B cell (primary cell): ENCODE data around the gene HOXD9. TPM values are rescaled to one million over a fixed set of nuclear protein-coding genes. Genes with fewer than 3 reads are reported as not detected.

ENCODE experiments used
- ATAC-seq: fragments of 200-7000 bp; cut with Tn5 transposase; one replicate; pipeline ENCODE4 v1.10.0; 2021; ENCODE audit warnings: low read depth, mild to moderate bottlenecking, moderate number of reproducible peaks, moderate library complexity
- CTCF ChIA-PET: fragments of 350-600 bp; sonication (Branson Sonifier 250); formaldehyde crosslinking; loops from one replicate; lab custom pipeline; 2021; ENCODE audit warnings: antibody characterized with exemption, inconsistent platforms; lab: Charles Lee
- POLR2A ChIA-PET: fragments of 350-600 bp; sonication (Branson Sonifier 250); formaldehyde crosslinking; loops from one replicate; lab custom pipeline; 2021; ENCODE audit warnings: antibody characterized with exemption; lab: Charles Lee
- DNase-seq: peaks from one replicate; pipeline ENCODE4 v3.0.0; 2013
- H2AFZ ChIP-seq: 2 replicates; pipeline ENCODE4 v1.6.1; 2012; ENCODE audit warnings: mild to moderate bottlenecking, low read depth, low read length; ENCODE audit not compliant: insufficient read depth, poor library complexity, severe bottlenecking
- H3K27ac ChIP-seq, 2 donors: 1 replicate in 1 of 2; 2 replicates in 1 of 2; pipeline ENCODE4 v1.5.1; 2012 to 2013; ENCODE audit warnings: low read length in 2 of 2, mild to moderate bottlenecking in 2 of 2, moderate library complexity in 1 of 2
- H3K27me3 ChIP-seq, 4 experiments: fragments of 200-600 bp in 1 of 4; sonication (generic) in 1 of 4; replicated peaks in 1 of 4; 1 replicate in 2 of 4; 2 replicates in 2 of 4; pipeline versions ENCODE4 v1.6.1 to v1.7.0; 2013 to 2016; ENCODE audit warnings: low read length in 3 of 4, mild to moderate bottlenecking in 2 of 4, mixed read lengths in 1 of 4, moderate library complexity in 1 of 4; ENCODE audit not compliant: insufficient read depth in 4 of 4, control insufficient read depth in 3 of 4; ENCODE audit errors: control extremely low read depth in 1 of 4
- H3K36me3 ChIP-seq, 2 experiments: replicated peaks in 1 of 2; 1 replicate in 1 of 2; 2 replicates in 1 of 2; pipeline versions ENCODE4 v1.6.1 to v1.7.1; 2013; ENCODE audit warnings: low read length in 1 of 2; ENCODE audit not compliant: insufficient read depth in 2 of 2, control insufficient read depth in 1 of 2; ENCODE audit errors: control extremely low read depth in 1 of 2, extremely low read depth in 1 of 2
- H3K4me1 ChIP-seq, 2 donors: fragments of 200-600 bp in 1 of 2; sonication (generic) in 1 of 2; 1 replicate in 1 of 2; 2 replicates in 1 of 2; pipeline versions ENCODE4 v1.5.1 to v1.6.1; 2013 to 2017; ENCODE audit warnings: low read length in 2 of 2; ENCODE audit not compliant: control insufficient read depth in 2 of 2, insufficient read depth in 2 of 2
- H3K4me2 ChIP-seq: replicated peaks from 2 replicates; pipeline ENCODE3; 2012; ENCODE audit warnings: mild to moderate bottlenecking, low read depth, low read length; ENCODE audit not compliant: poor library complexity, severe bottlenecking
- H3K4me3 ChIP-seq, 5 experiments: fragments of 200-600 bp in 1 of 5; sonication (generic) in 1 of 5; 1 replicate in 3 of 5; 2 replicates in 2 of 5; pipeline versions ENCODE4 v1.5.1 to v1.7.0; 2011 to 2016; ENCODE audit warnings: low read length in 4 of 5, mild to moderate bottlenecking in 4 of 5, low read depth in 2 of 5, control low read depth in 1 of 5, moderate library complexity in 1 of 5; ENCODE audit not compliant: insufficient read depth in 1 of 5; ENCODE audit errors: control extremely low read depth in 1 of 5, extremely low read depth in 1 of 5
- H3K79me2 ChIP-seq: fragments of 200-600 bp; sonication (generic); one replicate; pipeline ENCODE4 v1.6.0; 2016; ENCODE audit warnings: low read length; ENCODE audit not compliant: control insufficient read depth, insufficient read depth
- H3K9ac ChIP-seq: fragments of 200-600 bp; sonication (generic); 2 replicates; pipeline ENCODE4 v1.6.1; 2017; ENCODE audit warnings: mild to moderate bottlenecking, low read length, moderate library complexity
- H3K9me3 ChIP-seq, 3 donors: one replicate each; pipeline versions ENCODE4 v1.6.1 to v1.7.1; 2013; ENCODE audit warnings: low read length in 2 of 3; ENCODE audit not compliant: control insufficient read depth in 2 of 3, insufficient read depth in 1 of 3; ENCODE audit errors: control extremely low read depth in 1 of 3
- H4K20me1 ChIP-seq: 2 replicates; pipeline ENCODE4 v1.6.0; 2012; ENCODE audit warnings: mild to moderate bottlenecking, low read length; ENCODE audit not compliant: insufficient read depth, control insufficient read depth, poor library complexity, severe bottlenecking
- H3K27ac Mint-ChIP-seq: one replicate; pipeline ENCODE4 v1.8.0; 2021; ENCODE audit warnings: mixed read lengths
- H3K27me3 Mint-ChIP-seq: one replicate; pipeline ENCODE4 v1.8.0; 2021; ENCODE audit warnings: mixed read lengths
- H3K4me1 Mint-ChIP-seq: one replicate; pipeline ENCODE4 v1.8.0; 2021; ENCODE audit warnings: mixed read lengths
- H3K4me3 Mint-ChIP-seq: one replicate; pipeline ENCODE4 v1.8.0; 2021; ENCODE audit warnings: mixed read lengths
- H3K9me3 Mint-ChIP-seq: one replicate; pipeline ENCODE4 v1.8.0; 2022; ENCODE audit warnings: mixed read lengths; ENCODE audit not compliant: insufficient read depth
- EZH2 ChIP-seq: IDR thresholded peaks from 2 replicates; pipeline ENCODE4 v1.6.1; 2012; ENCODE audit warnings: borderline replicate concordance, low read depth, mild to moderate bottlenecking, moderate library complexity, low read length; ENCODE audit not compliant: insufficient read depth, poor library complexity, severe bottlenecking
- WGBS: methylation state at CpG from one replicate; pipeline ENCODE4 v1.1.5; 2013; ENCODE audit warnings: missing lambda C conversion rate; ENCODE audit not compliant: insufficient coverage; 5-methylcytosine and 5-hydroxymethylcytosine counted together
- intact Hi-C: fragments of 100-400 bp; cut with micrococcal nuclease; formaldehyde crosslinking; loops from one replicate; pipeline ENCODE4 v1.10.0; 2022
- polyA plus RNA-seq: library from polyadenylated mRNA; depleted of rRNA; stranded (reverse); fragments of >200 nt; gene quantifications from 2 replicates; pipeline ENCODE4 v1.2.3, GENCODE V29; 2012
- total RNA-seq, 2 donors: library from RNA; stranded (reverse); fragments of 120-200 nt in 1 of 2; gene quantifications; 1 replicate in 1 of 2; 2 replicates in 1 of 2; pipeline versions ENCODE4 v1.2.3 to v1.2.4, GENCODE V29; 2013 to 2022
- TF ChIP-seq, protein P1 (sequence below): fragments of 200-600 bp; IDR thresholded peaks from one replicate; pipeline ENCODE4 v1.8.0; 2022; ENCODE audit warnings: antibody characterized with exemption, mild to moderate bottlenecking

The HOXD9 gene
- total and polyA plus RNA-seq, 2 donors (not counting 1 experiment from before 2014, with no cell fraction given), result not detected

DNA sequence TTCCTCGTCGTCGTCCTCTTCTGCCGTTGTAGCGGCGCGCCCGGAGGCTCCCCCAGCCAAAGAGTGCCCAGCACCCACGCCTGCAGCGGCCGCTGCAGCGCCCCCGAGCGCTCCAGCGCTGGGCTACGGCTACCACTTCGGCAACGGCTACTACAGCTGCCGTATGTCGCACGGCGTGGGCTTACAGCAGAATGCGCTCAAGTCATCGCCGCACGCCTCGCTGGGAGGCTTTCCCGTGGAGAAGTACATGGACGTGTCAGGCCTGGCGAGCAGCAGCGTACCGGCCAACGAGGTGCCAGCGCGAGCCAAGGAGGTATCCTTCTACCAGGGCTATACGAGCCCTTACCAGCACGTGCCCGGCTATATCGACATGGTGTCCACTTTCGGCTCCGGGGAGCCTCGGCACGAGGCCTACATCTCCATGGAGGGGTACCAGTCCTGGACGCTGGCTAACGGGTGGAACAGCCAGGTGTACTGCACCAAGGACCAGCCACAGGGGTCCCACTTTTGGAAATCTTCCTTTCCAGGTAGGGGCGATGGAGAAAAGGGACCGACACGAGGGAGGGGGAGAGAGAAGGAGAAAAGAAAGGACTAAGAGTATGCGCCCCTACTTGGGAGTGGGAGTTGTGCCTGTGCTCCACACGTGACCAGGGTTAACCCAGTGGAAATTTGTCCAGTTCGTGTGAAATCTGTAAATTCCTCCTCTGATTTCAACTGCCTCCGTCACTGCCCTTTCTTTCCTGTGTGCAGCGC, 29.2 kb upstream of the HOXD9 start:
- no peak overlapping the region for H3K9ac ChIP-seq
- Mint-ChIP-seq H3K4me3 (peak overlapping the region; percentile 50), H3K27ac (peak overlapping the region; percentile 59), H3K27me3 (peaks cover 83% of the 10 kb centered on the region), H3K9me3 (peaks cover 3% of the 10 kb centered on the region), H3K4me1 (peaks cover 32% of the 10 kb centered on the region)
- peaks cover 28 to 34% of the 10 kb centered on the region in 2 donors for H3K4me1 ChIP-seq
- H3K27me3 ChIP-seq, result peaks cover 0 to 89% (median 82%) of the 10 kb centered on the region in 4 experiments
- H3K9me3 ChIP-seq, result peaks cover 1 to 39% (median 6%) of the 10 kb centered on the region in 3 donors
- no peaks in the 10 kb centered on the region for H3K79me2 ChIP-seq
- no peaks in the 10 kb centered on the region for H3K36me3 ChIP-seq
- ChIA-PET POLR2A (no interaction called here), CTCF (interaction anchor here (1.9 kb wide), 1 partner anchor 39 kb away, joined by 5 read pairs; no protein-coding TSS in a partner anchor)
- TF ChIP-seq, protein P1, sequence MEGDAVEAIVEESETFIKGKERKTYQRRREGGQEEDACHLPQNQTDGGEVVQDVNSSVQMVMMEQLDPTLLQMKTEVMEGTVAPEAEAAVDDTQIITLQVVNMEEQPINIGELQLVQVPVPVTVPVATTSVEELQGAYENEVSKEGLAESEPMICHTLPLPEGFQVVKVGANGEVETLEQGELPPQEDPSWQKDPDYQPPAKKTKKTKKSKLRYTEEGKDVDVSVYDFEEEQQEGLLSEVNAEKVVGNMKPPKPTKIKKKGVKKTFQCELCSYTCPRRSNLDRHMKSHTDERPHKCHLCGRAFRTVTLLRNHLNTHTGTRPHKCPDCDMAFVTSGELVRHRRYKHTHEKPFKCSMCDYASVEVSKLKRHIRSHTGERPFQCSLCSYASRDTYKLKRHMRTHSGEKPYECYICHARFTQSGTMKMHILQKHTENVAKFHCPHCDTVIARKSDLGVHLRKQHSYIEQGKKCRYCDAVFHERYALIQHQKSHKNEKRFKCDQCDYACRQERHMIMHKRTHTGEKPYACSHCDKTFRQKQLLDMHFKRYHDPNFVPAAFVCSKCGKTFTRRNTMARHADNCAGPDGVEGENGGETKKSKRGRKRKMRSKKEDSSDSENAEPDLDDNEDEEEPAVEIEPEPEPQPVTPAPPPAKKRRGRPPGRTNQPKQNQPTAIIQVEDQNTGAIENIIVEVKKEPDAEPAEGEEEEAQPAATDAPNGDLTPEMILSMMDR, result no peak
- peak; percentile 16 for TF ChIP-seq EZH2
- H3K27ac ChIP-seq, result no peak overlapping the region
- H3K4me3 ChIP-seq, result no peak overlapping the region
- H2AFZ ChIP-seq, result no peak overlapping the region
- peak overlapping the region; percentile 48 for H3K4me2 ChIP-seq
- 10% methylated on average over 53 of the region's 53 CpGs for WGBS
- DNase-seq, result peak; percentile 50
- no peaks in the 10 kb centered on the region for H4K20me1 ChIP-seq
- intact Hi-C loops, result loop anchor here (10.0 kb wide), 1 partner anchor 1759 kb away; the partner anchor contains the start of gene SP9
- no peak for ATAC-seq

GRCh38 chr2:176093898-176094249, 28.6 kb upstream of the HOXD9 start:
- Histone ChIP-seq H3K4me1 (peaks cover 24 to 36% of the 10 kb centered on the region in 2 donors), H3K4me2 (no peak overlapping the region), H2AFZ (no peak overlapping the region), H3K27me3 (peaks cover 0 to 89% (median 81%) of the 10 kb centered on the region in 4 experiments), H4K20me1 (no peaks in the 10 kb centered on the region), H3K36me3 (no peaks in the 10 kb centered on the region), H3K9me3 (peaks cover 1 to 40% (median 6%) of the 10 kb centered on the region in 3 donors), H3K9ac (no peak overlapping the region), H3K27ac (no peak overlapping the region), H3K4me3 (no peak overlapping the region), H3K79me2 (no peaks in the 10 kb centered on the region)
- CTCF ChIA-PET, result interaction anchor here (1.0 to 1.9 kb wide), 3 partner anchors 33 to 404 kb away, joined by 3 to 5 read pairs (median 5); no protein-coding TSS in a partner anchor
- Mint-ChIP-seq H3K27me3 (peaks cover 80% of the 10 kb centered on the region), H3K9me3 (peaks cover 3% of the 10 kb centered on the region), H3K4me3 (peak overlapping the region; percentile 50), H3K27ac (peak overlapping the region; percentile 59), H3K4me1 (peaks cover 29% of the 10 kb centered on the region)
- intact Hi-C loops, result loop anchor here (10.0 kb wide), 1 partner anchor 1759 kb away; the partner anchor contains the start of gene SP9
- TF ChIP-seq, protein P1, result no peak
- TF ChIP-seq EZH2, result no peak
- WGBS, result 19% methylated on average over 2 of the region's 8 CpGs
- ATAC-seq (no peak), DNase-seq (no peak)
- POLR2A ChIA-PET, result no interaction called here
